NB4 (cell line): ENCODE data around the gene CEBPZOS.

Source experiments
- CTCF ChIP-seq: IDR thresholded peaks from one replicate; pipeline ENCODE4 v1.5.1; 2012; ENCODE audit warnings: low read depth, low read length
- POLR2A ChIP-seq: IDR thresholded peaks from 2 replicates; pipeline ENCODE4 v1.6.1; 2011; ENCODE audit warnings: mild to moderate bottlenecking; ENCODE audit not compliant: insufficient read length; ENCODE audit errors: extremely low read depth
- TF ChIP-seq, protein P1 (sequence below): IDR thresholded peaks from 2 replicates; pipeline ENCODE4 v1.6.1; 2011; ENCODE audit warnings: low read depth, low read length

DNA sequence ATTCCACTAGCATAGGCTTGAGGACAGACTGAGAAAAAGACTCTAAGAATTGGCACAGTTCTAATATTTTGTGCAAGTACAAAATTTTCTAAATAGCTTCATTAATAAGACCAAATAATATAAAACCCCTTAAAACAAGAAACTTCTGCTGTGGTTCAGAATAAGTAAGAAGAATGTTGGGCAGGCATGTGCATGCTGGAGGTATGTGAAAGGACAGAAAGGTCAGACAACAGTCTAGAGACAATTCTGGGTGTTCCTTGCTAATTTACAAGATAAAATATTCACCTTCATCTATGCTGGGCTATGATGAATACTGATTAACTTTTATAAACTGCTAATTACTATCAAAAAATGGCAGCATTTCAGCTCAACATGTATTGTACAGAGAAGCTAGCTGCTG, 14.9 kb downstream of the CEBPZOS start:
- no peak for TF ChIP-seq POLR2A
- TF ChIP-seq CTCF: no peak
- TF ChIP-seq, protein P1, sequence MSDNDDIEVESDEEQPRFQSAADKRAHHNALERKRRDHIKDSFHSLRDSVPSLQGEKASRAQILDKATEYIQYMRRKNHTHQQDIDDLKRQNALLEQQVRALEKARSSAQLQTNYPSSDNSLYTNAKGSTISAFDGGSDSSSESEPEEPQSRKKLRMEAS: no peak
